ENCODE results near the gene PLD6. TPM values are rescaled to one million over a fixed set of nuclear protein-coding genes. Genes with fewer than 3 reads are reported as not detected.
A peak's percentile ranks its signal among the peaks of the same experiment; 100 is the strongest.

Gene PLD6
- total and polyA plus RNA-seq, 3 donors from 2014 or later, result 39.9 to 44.2 (median 41.5) TPM

- no peaks in the 10 kb centered on the region for H3K9me3 ChIP-seq
- no peak for TF ChIP-seq CTCF (IDR thresholded peaks at IDR 0.05)
- TF ChIP-seq POLR2A (IDR thresholded peaks at IDR 0.05), result no peak
- WGBS, 2 donors, result 84 to 88% methylated on average over 25 to 27 of the region's 27 CpGs
- no peak overlapping the region for H3K4me3 ChIP-seq
- H3K27me3 ChIP-seq, result no peaks in the 10 kb centered on the region
- no peaks in the 10 kb centered on the region for H3K36me3 ChIP-seq (ENCODE audit: low read depth, missing control alignments)
- no peak for DNase-seq
- H3K27ac ChIP-seq, result no peak overlapping the region
- no peaks in the 10 kb centered on the region for H3K4me1 ChIP-seq
- intact Hi-C loops (cut with DNase I; ENCODE audit: low total_unique reads), result no loop called here
Measured at GRCh38 chr17:17214646-17215436, 8.7 kb upstream of the PLD6 start.

GRCh38 chr17:17213775-17214174 is 7.6 kb upstream of the PLD6 start:
- H3K27ac ChIP-seq, result no peak overlapping the region
- H3K4me3 ChIP-seq, result no peak overlapping the region
- no peaks in the 10 kb centered on the region for H3K9me3 ChIP-seq
- TF ChIP-seq POLR2A (IDR thresholded peaks at IDR 0.05), result no peak
- TF ChIP-seq CTCF (IDR thresholded peaks at IDR 0.05), result no peak
- intact Hi-C loops (cut with DNase I; ENCODE audit: low total_unique reads), result no loop called here
- no peaks in the 10 kb centered on the region for H3K36me3 ChIP-seq (ENCODE audit: low read depth, missing control alignments)
- DNase-seq, result no peak
- H3K4me1 ChIP-seq, result no peaks in the 10 kb centered on the region
- WGBS, 2 donors, result 72 to 73% methylated on average over 9 to 10 of the region's 10 CpGs
- no peaks in the 10 kb centered on the region for H3K27me3 ChIP-seq

GRCh38 chr17:17207998-17208397 is 1.9 kb upstream of the PLD6 start:
- WGBS, 2 donors, result 80 to 83% methylated on average over 8 of the region's 8 CpGs
- no peak for TF ChIP-seq CTCF (IDR thresholded peaks at IDR 0.05)
- TF ChIP-seq POLR2A (IDR thresholded peaks at IDR 0.05), result no peak
- peak overlapping the region in 1 of 2 donors; percentile 95 for H3K27ac ChIP-seq

GRCh38 chr17:17206913-17207335 is 791 bp upstream of the PLD6 start:
- WGBS, 2 donors, result 31 to 33% methylated on average over 13 to 16 of the region's 16 CpGs
- TF ChIP-seq POLR2A (IDR thresholded peaks at IDR 0.05), result no peak
- no peak for TF ChIP-seq CTCF (IDR thresholded peaks at IDR 0.05)
- no peak for DNase-seq
- Histone ChIP-seq H3K4me1 (peaks cover 16% of the 10 kb centered on the region), H3K9me3 (no peaks in the 10 kb centered on the region), H3K36me3 (ENCODE audit: low read depth, missing control alignments) (no peaks in the 10 kb centered on the region), H3K4me3 (peak overlapping the region; percentile 65 to 72), H3K27ac (peak overlapping the region; percentile 91 to 95), H3K27me3 (no peaks in the 10 kb centered on the region)
- intact Hi-C loops (cut with DNase I; ENCODE audit: low total_unique reads), result no loop called here

More at GRCh38 chr17:17207998-17208397, 1.9 kb upstream of the PLD6 start:
- Histone ChIP-seq H3K27me3 (no peaks in the 10 kb centered on the region), H3K9me3 (no peaks in the 10 kb centered on the region), H3K4me1 (peaks cover 10% of the 10 kb centered on the region), H3K4me3 (no peak overlapping the region), H3K36me3 (ENCODE audit: low read depth, missing control alignments) (no peaks in the 10 kb centered on the region)
- intact Hi-C loops (cut with DNase I; ENCODE audit: low total_unique reads), result no loop called here
- no peak for DNase-seq

All from testis (tissue), 3 donors.